Stimulated activated naive CD8-positive, alpha-beta T cell treated with anti-CD3 and anti-CD28 coated beads, Interleukin-15, Interleukin-2, amounts not matched to agents 100 ng/mL and 50 ng/mL, for 24 hours (primary cell): Measurements from ENCODE around the gene BSPRY.

Experiments used
- H3K27ac Mint-ChIP-seq: one replicate; pipeline ENCODE4 v1.8.0; 2021; ENCODE audit warnings: mild to moderate bottlenecking, mixed read lengths
- H3K27me3 Mint-ChIP-seq: one replicate; pipeline ENCODE4 v1.8.0; 2021; ENCODE audit warnings: mixed read lengths
- H3K36me3 Mint-ChIP-seq: one replicate; pipeline ENCODE4 v1.8.0; 2021; ENCODE audit warnings: low read depth, mixed read lengths
- H3K4me1 Mint-ChIP-seq: one replicate; pipeline ENCODE4 v1.8.0; 2021; ENCODE audit warnings: low read depth, mixed read lengths
- H3K4me3 Mint-ChIP-seq: one replicate; pipeline ENCODE4 v1.8.0; 2021; ENCODE audit warnings: mild to moderate bottlenecking, mixed read lengths
- H3K9me3 Mint-ChIP-seq: one replicate; pipeline ENCODE4 v1.8.0; 2021; ENCODE audit warnings: mixed read lengths

The BSPRY gene

DNA sequence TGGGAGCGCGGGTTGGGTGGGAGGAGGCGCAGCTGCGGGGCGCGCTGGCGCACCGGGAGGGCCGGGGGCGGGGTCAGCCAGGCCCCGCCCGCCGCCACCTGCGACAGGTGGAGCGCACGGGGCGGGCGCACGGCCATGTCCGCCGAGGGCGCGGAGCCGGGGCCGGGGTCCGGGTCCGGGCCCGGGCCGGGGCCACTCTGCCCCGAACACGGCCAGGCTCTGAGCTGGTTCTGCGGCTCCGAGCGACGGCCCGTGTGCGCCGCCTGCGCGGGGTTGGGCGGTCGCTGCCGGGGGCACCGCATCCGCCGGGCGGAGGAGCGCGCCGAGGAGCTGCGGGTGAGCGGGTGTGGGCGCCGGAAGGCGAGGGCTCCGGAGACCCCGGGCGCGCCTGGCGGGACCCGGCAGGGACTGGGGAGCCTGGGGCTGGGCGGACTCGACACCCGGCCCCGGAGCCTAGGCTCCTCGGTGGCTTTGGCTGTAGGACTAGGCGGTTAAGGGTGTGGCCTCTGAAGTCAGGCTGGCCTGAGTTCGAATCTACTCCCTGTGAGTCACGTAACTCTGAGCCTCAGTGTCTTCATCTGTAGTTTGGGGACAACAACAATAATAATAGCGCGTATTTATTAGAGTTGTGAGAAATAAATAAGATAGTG lies at the start of gene BSPRY:
TSS of gene BSPRY (plus strand) at position 97 of the 650 bp plus-strand sequence. CDS start at position 136, 39 bp downstream.
- peak within 1 kb of the TSS; percentile 88 for H3K4me3 Mint-ChIP-seq
- peaks cover 16% of the 10 kb centered on the region for H3K27me3 Mint-ChIP-seq
- H3K9me3 Mint-ChIP-seq, result no peaks in the 10 kb centered on the region
- H3K36me3 Mint-ChIP-seq, result no peaks in the 10 kb centered on the region
- H3K4me1 Mint-ChIP-seq, result peaks cover 62% of the 10 kb centered on the region
- H3K27ac Mint-ChIP-seq, result peak within 1 kb of the TSS; percentile 92

DNA sequence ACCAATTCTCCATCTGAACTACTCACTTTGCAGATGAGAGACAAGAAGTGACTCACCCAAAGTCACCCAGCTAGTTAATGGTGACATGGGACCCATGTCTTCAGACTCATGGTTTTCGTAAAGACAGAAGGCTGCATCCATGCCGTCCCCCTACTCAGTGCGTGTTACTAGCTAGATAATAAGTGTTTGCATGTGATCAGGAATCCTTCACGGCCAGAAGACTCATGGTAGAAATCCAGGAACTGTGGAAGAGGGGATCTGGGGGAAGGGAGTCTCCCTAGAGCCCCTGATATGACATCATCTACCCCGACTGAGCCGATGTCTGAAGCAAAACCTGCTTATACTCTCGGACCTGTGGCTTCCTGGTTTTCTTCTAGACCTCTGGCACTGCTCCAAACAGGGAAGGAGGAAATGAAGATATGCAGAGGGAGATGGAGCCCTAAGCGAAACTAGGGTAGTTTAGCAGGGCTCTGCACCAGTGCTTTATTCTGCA lies 49.5 kb upstream of the BSPRY start:
- H3K36me3 Mint-ChIP-seq, result no peaks in the 10 kb centered on the region
- H3K9me3 Mint-ChIP-seq, result no peaks in the 10 kb centered on the region
- H3K4me3 Mint-ChIP-seq, result no peak overlapping the region
- peaks cover 3% of the 10 kb centered on the region for H3K4me1 Mint-ChIP-seq
- H3K27ac Mint-ChIP-seq, result no peak overlapping the region
- no peaks in the 10 kb centered on the region for H3K27me3 Mint-ChIP-seq

DNA sequence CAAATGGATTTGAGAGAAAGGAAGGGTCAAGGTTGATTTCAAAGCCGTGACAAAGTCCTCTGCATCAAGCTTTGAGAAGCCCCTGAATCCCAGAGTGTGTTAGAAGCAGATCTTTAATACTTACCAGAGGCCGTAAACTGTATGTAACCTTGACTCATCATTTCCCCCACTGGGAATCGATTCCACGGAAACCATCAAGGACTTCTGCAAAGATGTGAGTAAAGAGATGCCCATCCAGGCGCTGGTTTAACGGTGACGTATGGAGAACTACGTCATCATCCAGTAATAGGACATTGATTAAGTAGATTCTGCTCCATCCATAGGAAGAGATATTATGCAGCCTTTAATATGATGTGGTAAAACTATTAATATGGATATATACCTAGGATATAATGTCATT lies 47.8 kb upstream of the BSPRY start:
- Mint-ChIP-seq H3K4me1 (peaks cover 3% of the 10 kb centered on the region), H3K9me3 (no peaks in the 10 kb centered on the region), H3K4me3 (no peak overlapping the region), H3K27me3 (no peaks in the 10 kb centered on the region), H3K27ac (no peak overlapping the region), H3K36me3 (no peaks in the 10 kb centered on the region)

DNA sequence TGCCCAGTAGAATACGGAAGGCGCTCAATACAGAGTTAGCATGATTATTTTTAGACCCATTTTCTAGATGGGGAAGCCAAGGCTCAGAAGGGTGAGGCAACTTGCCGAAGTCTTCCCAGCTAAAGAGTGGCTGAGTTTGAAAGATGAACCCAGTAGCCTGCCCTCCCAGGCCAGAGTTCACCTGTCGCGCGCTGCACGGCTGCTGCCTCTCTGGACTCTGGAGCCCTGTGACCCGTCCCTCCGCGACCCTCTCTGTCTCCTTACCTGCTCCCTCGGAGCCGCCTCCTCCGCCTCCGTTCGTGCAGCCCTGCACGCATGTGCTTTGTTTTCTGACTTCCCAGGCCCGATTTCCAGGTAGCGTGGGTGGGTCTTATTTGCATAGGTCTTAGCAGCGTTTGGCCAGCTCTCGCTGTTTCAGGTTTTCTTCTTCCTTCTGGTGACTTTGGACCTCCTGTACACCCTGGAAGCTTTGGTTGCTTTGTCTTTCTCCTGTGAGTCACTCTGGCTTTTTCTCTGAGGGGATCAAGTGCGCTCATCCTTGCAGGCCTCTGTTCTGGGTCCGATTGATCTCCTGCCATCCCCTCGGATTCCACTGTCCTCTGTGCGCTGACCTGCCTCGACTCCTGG lies 46.4 kb upstream of the BSPRY start, which contains the start of gene RNF183:
TSS of gene RNF183 (minus strand) at position 585 of the 627 bp plus-strand sequence. CDS start 5,192 bp downstream, outside the sequence.
- H3K27ac Mint-ChIP-seq, result no peak within 1 kb of the TSS
- H3K27me3 Mint-ChIP-seq, result no peaks in the 10 kb centered on the region
- no peak within 1 kb of the TSS for H3K4me3 Mint-ChIP-seq

DNA sequence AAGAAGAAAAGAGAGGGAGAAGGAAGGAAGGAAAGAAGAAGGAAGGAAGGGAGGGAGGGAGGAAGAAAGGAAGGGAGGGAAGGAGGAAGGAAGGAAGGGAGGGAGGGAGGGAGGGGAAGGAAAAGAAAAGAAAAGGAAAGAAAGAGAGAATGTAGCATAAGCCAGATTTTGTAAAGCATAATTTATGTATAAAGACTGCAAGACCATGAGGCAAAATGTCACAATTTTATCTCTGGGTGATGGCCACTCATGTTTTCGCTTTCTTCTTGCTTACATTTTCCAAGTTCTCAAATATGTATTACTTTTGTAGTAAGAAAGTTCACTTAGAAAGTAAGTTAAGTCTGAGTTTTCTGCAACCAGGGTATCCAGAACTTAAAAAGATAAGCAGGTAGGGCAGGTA lies 42.8 kb upstream of the BSPRY start:
- H3K4me1 Mint-ChIP-seq, result no peaks in the 10 kb centered on the region
- H3K27ac Mint-ChIP-seq, result no peak overlapping the region
- no peaks in the 10 kb centered on the region for H3K9me3 Mint-ChIP-seq
- H3K36me3 Mint-ChIP-seq, result no peaks in the 10 kb centered on the region
- no peaks in the 10 kb centered on the region for H3K27me3 Mint-ChIP-seq
- no peak overlapping the region for H3K4me3 Mint-ChIP-seq

More for the DNA sequence above, 46.4 kb upstream of the BSPRY start, which contains the start of gene RNF183:
- H3K9me3 Mint-ChIP-seq, result no peaks in the 10 kb centered on the region
- H3K4me1 Mint-ChIP-seq, result peaks cover 3% of the 10 kb centered on the region
- H3K36me3 Mint-ChIP-seq, result no peaks in the 10 kb centered on the region

DNA sequence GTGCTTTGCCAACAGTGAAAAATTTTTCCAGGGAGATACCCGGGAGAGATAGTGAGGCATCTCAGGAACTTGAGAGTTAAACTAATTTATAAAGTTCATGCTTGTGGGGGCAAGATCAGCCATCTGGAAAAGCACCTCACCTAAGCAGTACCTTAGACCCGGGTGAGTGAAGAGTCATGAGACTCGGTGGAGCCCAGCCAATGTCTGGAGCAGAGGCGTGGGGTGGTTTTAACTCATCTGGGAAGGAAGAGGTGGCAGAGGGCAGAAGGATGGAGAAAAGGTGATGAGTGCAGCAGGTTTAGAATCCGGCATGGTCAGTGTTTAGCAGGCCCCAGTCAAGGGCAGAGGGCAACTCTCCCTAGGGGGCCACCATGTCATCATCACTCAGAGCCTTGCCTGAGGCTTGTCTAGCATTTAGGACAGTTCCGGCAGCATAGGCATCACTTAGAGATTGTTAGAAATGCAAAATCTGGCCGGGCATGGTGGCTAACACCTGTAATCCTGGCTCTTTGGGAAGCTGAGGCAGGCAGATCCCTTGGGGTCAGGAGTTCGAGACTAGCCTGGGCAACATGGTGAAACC lies 41.9 kb upstream of the BSPRY start:
- H3K36me3 Mint-ChIP-seq, result no peaks in the 10 kb centered on the region
- H3K9me3 Mint-ChIP-seq, result no peaks in the 10 kb centered on the region
- no peak overlapping the region for H3K4me3 Mint-ChIP-seq
- no peaks in the 10 kb centered on the region for H3K27me3 Mint-ChIP-seq
- H3K27ac Mint-ChIP-seq, result no peak overlapping the region
- no peaks in the 10 kb centered on the region for H3K4me1 Mint-ChIP-seq

DNA sequence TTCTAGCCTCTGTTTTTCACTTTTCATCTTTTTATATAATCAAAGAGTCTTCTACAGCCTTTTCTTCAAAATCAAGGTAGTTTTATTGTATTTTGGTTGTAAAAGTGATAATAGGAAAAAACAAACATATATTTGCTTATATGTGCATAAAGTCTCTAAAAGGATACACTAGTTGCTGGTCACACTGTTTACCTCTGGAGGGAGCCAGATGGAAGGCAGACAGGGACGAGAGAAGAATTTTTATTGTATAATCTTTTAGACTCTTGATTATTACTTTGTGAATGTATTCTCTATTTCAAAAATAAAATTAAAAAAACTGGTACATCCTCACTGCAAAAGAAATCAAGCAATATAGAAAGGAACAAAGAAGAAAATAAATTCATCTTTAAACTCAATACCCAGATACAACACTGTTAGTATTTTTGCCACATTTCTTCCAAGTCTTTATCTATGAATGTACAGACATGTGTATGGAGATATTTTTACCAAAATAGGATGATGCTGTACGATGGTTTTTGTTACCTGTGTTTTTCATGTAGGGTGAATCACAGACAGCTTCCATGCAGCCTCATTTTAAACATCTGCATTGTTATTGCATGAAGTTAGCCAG lies 40.0 kb upstream of the BSPRY start:
- Mint-ChIP-seq H3K27ac (no peak overlapping the region), H3K4me1 (no peaks in the 10 kb centered on the region), H3K36me3 (no peaks in the 10 kb centered on the region), H3K4me3 (no peak overlapping the region), H3K9me3 (no peaks in the 10 kb centered on the region), H3K27me3 (no peaks in the 10 kb centered on the region)

DNA sequence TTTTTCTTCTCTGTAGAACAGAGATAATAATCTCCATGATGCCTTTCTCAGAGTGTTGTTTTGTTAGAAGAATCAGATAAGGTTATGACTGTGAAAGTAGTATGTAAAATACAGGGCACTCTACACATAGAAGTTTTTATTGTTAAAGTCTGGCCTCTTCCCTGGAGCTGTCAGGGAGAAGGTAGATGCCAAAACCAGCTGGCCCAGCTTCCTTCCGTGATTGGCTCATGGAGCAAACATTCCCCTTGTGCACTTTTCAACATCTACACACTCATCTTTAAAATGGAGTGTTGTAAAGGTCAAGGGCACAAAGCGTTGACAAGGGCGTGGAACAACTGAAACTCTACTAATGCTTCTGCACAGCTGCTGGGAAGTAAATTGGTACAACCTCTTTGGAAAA lies 38.8 kb upstream of the BSPRY start:
- no peaks in the 10 kb centered on the region for H3K9me3 Mint-ChIP-seq
- H3K36me3 Mint-ChIP-seq, result no peaks in the 10 kb centered on the region
- no peak overlapping the region for H3K4me3 Mint-ChIP-seq
- H3K27me3 Mint-ChIP-seq, result no peaks in the 10 kb centered on the region
- no peaks in the 10 kb centered on the region for H3K4me1 Mint-ChIP-seq
- no peak overlapping the region for H3K27ac Mint-ChIP-seq

DNA sequence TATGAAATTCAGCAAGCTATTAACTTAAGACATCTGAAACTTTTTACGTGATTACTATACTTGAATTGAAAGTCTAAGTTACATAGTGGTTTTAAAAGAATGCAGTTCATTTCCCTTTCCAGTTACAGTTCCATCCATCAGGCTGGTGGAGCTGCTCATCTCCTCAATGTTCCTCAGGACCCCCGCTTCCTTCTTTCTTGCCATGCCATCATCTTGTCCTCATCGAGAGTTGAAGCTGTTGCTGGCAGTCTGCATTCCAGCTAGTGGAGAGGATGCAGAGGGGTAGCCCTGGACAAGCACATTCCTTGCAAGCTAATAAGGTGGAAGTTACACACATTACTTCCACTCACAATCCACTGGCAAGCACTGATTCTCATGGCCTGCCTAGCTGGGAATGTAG lies 37.4 kb upstream of the BSPRY start:
- Mint-ChIP-seq H3K4me3 (no peak overlapping the region), H3K27me3 (no peaks in the 10 kb centered on the region), H3K27ac (no peak overlapping the region)

DNA sequence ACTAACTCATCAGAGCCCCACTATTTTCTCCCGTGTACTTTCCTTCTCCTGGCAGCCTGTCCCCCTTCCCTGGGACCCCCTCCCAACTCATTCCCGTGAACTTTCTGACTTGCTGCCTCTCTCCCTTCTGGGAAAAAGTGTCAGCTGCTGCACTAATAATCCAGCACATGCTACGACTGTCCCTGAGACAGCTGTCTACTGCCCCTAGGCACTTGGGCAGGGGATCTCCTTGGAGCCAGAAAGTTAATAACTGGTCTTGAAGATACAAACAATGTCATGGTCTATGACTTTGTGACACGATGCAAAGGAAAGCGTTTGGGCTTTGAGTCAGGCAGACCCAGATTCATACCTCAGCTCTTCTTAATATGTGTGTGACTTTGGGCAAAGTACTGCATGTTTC lies 36.1 kb upstream of the BSPRY start:
- no peaks in the 10 kb centered on the region for H3K36me3 Mint-ChIP-seq

More for the DNA sequence above, 37.4 kb upstream of the BSPRY start:
- Mint-ChIP-seq H3K9me3 (no peaks in the 10 kb centered on the region), H3K36me3 (no peaks in the 10 kb centered on the region), H3K4me1 (no peaks in the 10 kb centered on the region)

DNA sequence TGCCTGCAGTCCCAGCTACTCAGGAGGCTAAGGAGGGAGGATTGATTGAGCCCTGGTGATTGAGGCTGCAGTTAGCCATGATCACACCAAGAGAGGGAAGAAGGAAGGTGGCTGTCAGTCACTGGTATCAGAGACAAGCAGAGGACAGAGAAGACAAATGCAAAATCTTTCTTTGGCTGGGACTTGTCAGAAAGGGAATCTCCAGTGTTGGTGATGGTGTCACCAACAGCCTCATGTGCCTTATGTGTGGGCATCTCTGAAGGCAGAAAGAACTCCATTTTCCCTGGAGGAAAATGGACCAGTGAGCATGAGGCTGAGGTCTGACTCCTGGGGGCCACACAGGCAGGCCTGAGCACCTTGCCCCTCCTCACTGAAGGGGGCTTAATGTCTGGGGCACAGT lies 34.1 kb upstream of the BSPRY start:
- Mint-ChIP-seq H3K27ac (no peak overlapping the region), H3K36me3 (no peaks in the 10 kb centered on the region), H3K27me3 (no peaks in the 10 kb centered on the region), H3K4me1 (no peaks in the 10 kb centered on the region), H3K4me3 (no peak overlapping the region), H3K9me3 (no peaks in the 10 kb centered on the region)

More for the DNA sequence above, 36.1 kb upstream of the BSPRY start:
- Mint-ChIP-seq H3K4me3 (no peak overlapping the region), H3K27ac (no peak overlapping the region), H3K4me1 (no peaks in the 10 kb centered on the region), H3K27me3 (no peaks in the 10 kb centered on the region), H3K9me3 (no peaks in the 10 kb centered on the region)

DNA sequence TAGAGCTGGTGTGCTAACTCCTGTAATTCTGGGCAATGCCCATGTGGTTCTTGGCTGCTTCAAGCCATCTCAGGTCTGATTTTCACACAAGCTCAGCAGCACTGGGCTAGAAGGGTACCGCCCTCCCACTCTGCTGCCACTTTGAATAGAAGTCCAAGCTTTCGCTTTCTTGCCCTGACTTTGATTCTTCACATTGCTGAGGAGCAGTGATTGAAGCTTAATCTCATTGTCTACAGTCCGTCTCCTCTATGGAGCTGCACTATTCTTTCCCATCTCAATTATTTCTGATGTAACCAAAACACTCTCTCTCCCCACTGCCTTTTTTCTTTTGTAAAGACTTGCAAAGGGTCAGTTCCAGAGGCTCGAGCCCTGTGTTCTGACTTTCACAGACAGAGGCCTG lies 33.3 kb upstream of the BSPRY start:
- no peaks in the 10 kb centered on the region for H3K9me3 Mint-ChIP-seq
- no peak overlapping the region for H3K4me3 Mint-ChIP-seq
- no peaks in the 10 kb centered on the region for H3K36me3 Mint-ChIP-seq
- H3K4me1 Mint-ChIP-seq, result no peaks in the 10 kb centered on the region
- H3K27me3 Mint-ChIP-seq, result no peaks in the 10 kb centered on the region
- H3K27ac Mint-ChIP-seq, result no peak overlapping the region

DNA sequence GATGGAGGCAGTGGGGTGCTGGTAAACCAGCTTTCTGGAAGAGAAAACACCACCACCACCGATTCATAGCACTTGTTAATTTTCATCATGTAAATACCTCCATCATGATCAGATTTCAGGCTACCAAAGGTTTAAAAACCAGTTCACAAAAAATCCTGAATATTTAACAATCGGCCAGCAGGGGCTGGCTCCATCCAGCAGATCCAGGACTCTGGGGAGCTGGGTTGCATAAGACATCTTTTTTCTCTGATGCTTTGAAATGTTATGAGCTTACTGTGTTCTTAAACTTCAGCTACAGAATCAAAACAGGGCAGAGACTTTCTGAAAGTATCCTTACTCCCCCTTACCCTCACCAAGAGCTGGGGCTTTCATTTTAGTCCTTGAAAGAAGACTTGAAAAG lies 31.6 kb upstream of the BSPRY start:
- Mint-ChIP-seq H3K4me3 (no peak overlapping the region), H3K27ac (no peak overlapping the region), H3K27me3 (no peaks in the 10 kb centered on the region), H3K36me3 (no peaks in the 10 kb centered on the region), H3K9me3 (no peaks in the 10 kb centered on the region), H3K4me1 (no peaks in the 10 kb centered on the region)

DNA sequence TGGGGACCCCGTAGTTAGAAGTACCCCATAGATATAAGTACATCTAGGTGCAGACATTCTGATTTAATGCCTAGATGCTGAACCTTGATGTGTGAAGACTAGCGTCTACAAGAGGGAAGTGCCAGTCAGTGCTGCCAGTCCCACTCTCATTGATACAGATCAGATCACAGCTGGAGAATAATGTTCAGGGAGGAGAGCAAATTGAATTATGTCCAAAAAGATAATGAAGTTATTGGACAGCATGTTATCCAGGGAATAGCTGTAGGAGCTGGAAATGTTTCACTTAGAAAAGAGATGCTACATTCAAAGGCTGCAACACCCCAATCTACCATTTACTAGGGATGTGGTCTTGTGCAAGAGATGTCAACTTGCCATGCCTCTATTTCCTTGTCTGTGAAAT lies 30.3 kb upstream of the BSPRY start:
- Mint-ChIP-seq H3K36me3 (no peaks in the 10 kb centered on the region), H3K4me3 (no peak overlapping the region), H3K9me3 (no peaks in the 10 kb centered on the region), H3K4me1 (no peaks in the 10 kb centered on the region), H3K27ac (no peak overlapping the region), H3K27me3 (no peaks in the 10 kb centered on the region)

DNA sequence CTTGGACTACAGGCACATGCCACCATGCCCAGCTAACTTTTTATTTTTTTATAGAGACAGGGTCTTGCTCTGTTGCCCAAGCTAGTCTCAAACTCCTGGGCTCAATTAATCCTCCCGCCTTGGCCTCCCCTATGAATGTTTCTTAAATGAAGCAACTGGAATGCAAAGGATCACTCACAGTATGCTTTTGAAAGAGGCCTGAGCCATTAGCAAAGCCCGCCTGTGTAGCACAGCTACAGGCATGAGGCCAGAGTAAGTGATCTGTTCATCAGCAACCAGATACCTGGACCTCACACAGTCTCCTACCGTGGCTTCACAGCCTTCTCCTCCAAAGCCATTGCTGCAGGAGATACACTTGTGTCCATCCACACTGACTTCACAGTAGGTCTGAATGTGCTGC lies 29.3 kb upstream of the BSPRY start:
- Mint-ChIP-seq H3K4me3 (no peak overlapping the region), H3K4me1 (no peaks in the 10 kb centered on the region), H3K27me3 (no peaks in the 10 kb centered on the region), H3K36me3 (no peaks in the 10 kb centered on the region), H3K27ac (no peak overlapping the region), H3K9me3 (no peaks in the 10 kb centered on the region)
